Measurements from ENCODE around the gene KCNK3.

GRCh38 chr2:26739514-26739913 is 47.0 kb downstream of the KCNK3 start:
- no peak for TF ChIP-seq POLR2A (IDR thresholded peaks at IDR 0.05)
- TF ChIP-seq CTCF (IDR thresholded peaks at IDR 0.05), result no peak
- TF ChIP-seq EP300 (IDR thresholded peaks at IDR 0.05), result no peak

Data from ovary (tissue), 3 donors.